Ishikawa (cell line): ENCODE data around the gene UNCX.

ENCODE experiments used
- CEBPB ChIP-seq: IDR thresholded peaks from 2 replicates; pipeline ENCODE4 v1.6.1; 2012
- CREB1 ChIP-seq: IDR thresholded peaks from 2 replicates; pipeline ENCODE4 v1.6.1; 2012; ENCODE audit warnings: low read depth
- EGR1 ChIP-seq: IDR thresholded peaks from 2 replicates; pipeline ENCODE4 v1.6.1; 2012
- EP300 ChIP-seq: IDR thresholded peaks from 2 replicates; pipeline ENCODE4 v1.6.1; 2012; ENCODE audit warnings: borderline replicate concordance
- FOXM1 ChIP-seq: IDR thresholded peaks from 2 replicates; pipeline ENCODE4 v1.6.1; 2012; ENCODE audit warnings: low read depth, borderline replicate concordance
- NFIC ChIP-seq: IDR thresholded peaks from 2 replicates; pipeline ENCODE4 v1.6.1; 2012
- RAD21 ChIP-seq: IDR thresholded peaks from 2 replicates; pipeline ENCODE4 v1.6.1; 2012; ENCODE audit warnings: low read depth
- REST ChIP-seq: IDR thresholded peaks from 2 replicates; pipeline ENCODE4 v1.6.1; 2012; ENCODE audit warnings: low read depth, mild to moderate bottlenecking
- TAF1 ChIP-seq: IDR thresholded peaks from 2 replicates; pipeline ENCODE4 v1.6.1; 2012; ENCODE audit warnings: low read depth, mild to moderate bottlenecking
- TCF12 ChIP-seq: IDR thresholded peaks from 2 replicates; pipeline ENCODE4 v1.6.1; 2012; ENCODE audit warnings: low read depth
- TEAD4 ChIP-seq: IDR thresholded peaks from 2 replicates; pipeline ENCODE4 v1.6.1; 2012
- USF1 ChIP-seq: IDR thresholded peaks from 2 replicates; pipeline ENCODE4 v1.6.1; 2012
- YY1 ChIP-seq: IDR thresholded peaks from 2 replicates; pipeline ENCODE4 v1.6.1; 2012; ENCODE audit warnings: low read depth
- ZBTB7A ChIP-seq: IDR thresholded peaks from 2 replicates; pipeline ENCODE4 v1.6.1; 2012; ENCODE audit warnings: low read depth
- TF ChIP-seq, protein P1 (sequence below): IDR thresholded peaks from 2 replicates; pipeline ENCODE4 v1.6.1; 2012

UNCX gene

GRCh38 chr7:1229202-1229947, 3.3 kb upstream of the UNCX start:
- no peak for TF ChIP-seq EGR1
- no peak for TF ChIP-seq CREB1
- TF ChIP-seq RAD21, result no peak
- no peak for TF ChIP-seq REST
- no peak for TF ChIP-seq YY1

- TF ChIP-seq EP300 (no peak), REST (no peak), FOXM1 (no peak), YY1 (no peak), TAF1 (no peak), NFIC (no peak), TCF12 (no peak), CREB1 (no peak), RAD21 (no peak)
- TF ChIP-seq, protein P1, sequence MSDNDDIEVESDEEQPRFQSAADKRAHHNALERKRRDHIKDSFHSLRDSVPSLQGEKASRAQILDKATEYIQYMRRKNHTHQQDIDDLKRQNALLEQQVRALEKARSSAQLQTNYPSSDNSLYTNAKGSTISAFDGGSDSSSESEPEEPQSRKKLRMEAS, result no peak
Measured at GRCh38 chr7:1229956-1230355, 2.7 kb upstream of the UNCX start.

GRCh38 chr7:1230411-1231213, 2.1 kb upstream of the UNCX start:
- TF ChIP-seq YY1 (no peak), REST (no peak), EGR1 (no peak), CREB1 (no peak), FOXM1 (no peak), RAD21 (no peak), EP300 (no peak), CEBPB (no peak), ZBTB7A (no peak), TEAD4 (no peak), USF1 (no peak), NFIC (no peak), TCF12 (no peak), TAF1 (no peak)
- TF ChIP-seq, protein P1, result no peak

DNA sequence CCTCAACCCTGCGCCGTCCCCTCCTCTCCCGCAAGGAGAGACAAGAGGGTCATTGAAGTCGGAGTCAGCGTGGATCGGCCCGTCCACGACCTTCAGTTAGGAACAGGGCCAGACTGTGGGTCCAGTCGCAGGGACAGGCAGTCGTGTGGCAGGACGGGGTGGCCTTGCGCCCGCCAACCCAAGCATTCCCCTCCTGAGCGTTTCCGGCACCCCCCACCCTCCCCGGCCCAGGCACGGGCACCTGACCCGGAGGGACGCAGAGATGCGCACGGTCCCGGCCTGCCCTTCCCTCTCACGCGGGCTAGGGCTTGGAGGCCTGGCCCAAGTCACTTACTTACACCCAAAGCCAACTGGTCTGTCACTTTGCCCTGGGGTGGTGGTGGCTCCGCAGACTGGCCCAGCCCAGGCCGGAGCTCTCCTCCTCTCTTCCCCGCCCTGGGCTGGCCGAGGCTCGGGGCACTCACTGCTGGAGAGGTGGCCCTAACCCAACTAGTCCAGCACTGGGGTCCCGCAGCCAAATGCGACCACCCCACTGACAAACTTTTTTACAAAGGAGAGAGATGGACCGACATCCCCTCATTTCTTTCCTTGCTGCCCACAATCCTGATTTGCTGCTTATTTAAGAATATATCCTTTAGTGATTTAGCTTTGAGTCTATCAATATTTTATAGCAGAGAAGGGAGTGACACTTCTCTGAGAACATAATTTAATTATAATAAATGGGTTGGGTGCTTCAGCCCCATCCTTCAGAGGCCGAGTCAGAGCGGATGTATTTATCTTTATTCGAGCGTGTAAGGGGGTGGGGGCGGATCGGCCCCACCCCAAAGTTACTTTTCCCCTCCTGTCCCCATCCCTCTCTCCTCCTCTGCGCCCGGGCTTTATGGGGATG, 1.2 kb upstream of the UNCX start:
- TF ChIP-seq CEBPB (no peak), EGR1 (no peak), YY1 (no peak), NFIC (no peak), TCF12 (no peak), RAD21 (no peak), ZBTB7A (no peak), TAF1 (no peak), TEAD4 (no peak), EP300 (no peak), USF1 (no peak), CREB1 (no peak), REST (no peak), FOXM1 (no peak)
- TF ChIP-seq, protein P1, result no peak
